Breast epithelium (tissue), 3 donors: ENCODE data around the gene NCAPG2.

Experiments
- CTCF ChIP-seq, 3 donors: fragments of 450-650 bp; IDR thresholded peaks; one replicate each; pipeline ENCODE4 v1.5.1; 2016 to 2017; ENCODE audit warnings: antibody characterized with exemption in 3 of 3, mild to moderate bottlenecking in 3 of 3, moderate library complexity in 3 of 3
- POLR2A ChIP-seq: fragments of 450-650 bp; IDR thresholded peaks from one replicate; pipeline ENCODE4 v1.6.1; 2016; ENCODE audit warnings: antibody characterized with exemption, mild to moderate bottlenecking, moderate library complexity
- POLR2AphosphoS5 ChIP-seq, 3 donors: sonication (generic); formaldehyde crosslinking; IDR thresholded peaks; one replicate each; pipeline ENCODE4 v1.6.1; 2017; ENCODE audit warnings: antibody characterized with exemption in 3 of 3

- TF ChIP-seq CTCF (IDR thresholded peaks at IDR 0.05) = no peak
- no peak for TF ChIP-seq POLR2A
- TF ChIP-seq POLR2AphosphoS5 (IDR thresholded peaks at IDR 0.05) = no peak
Measured at GRCh38 chr7:158722574-158723237, 18.1 kb upstream of the NCAPG2 start.
